Stimulated activated CD4-positive, alpha-beta T cell treated with anti-CD3 and anti-CD28 coated beads, Interleukin-12 subunit alpha, Interleukin-12 subunit beta, amount 100 ng/mL, for 48 hours (primary cell): ENCODE data around the gene DHX32.
"Not testable (repeated sequence)": the region's sequence is repeated elsewhere in the genome, so short reads cannot be mapped to it uniquely, and the experiment has no call there.

Experiments
- DNase-seq, 3 donors: peaks; one replicate each; pipeline ENCODE4 v3.0.0-alpha.2; 2020; ENCODE audit warnings: low read depth in 2 of 3, low spot score in 1 of 3

The DHX32 gene

DNA sequence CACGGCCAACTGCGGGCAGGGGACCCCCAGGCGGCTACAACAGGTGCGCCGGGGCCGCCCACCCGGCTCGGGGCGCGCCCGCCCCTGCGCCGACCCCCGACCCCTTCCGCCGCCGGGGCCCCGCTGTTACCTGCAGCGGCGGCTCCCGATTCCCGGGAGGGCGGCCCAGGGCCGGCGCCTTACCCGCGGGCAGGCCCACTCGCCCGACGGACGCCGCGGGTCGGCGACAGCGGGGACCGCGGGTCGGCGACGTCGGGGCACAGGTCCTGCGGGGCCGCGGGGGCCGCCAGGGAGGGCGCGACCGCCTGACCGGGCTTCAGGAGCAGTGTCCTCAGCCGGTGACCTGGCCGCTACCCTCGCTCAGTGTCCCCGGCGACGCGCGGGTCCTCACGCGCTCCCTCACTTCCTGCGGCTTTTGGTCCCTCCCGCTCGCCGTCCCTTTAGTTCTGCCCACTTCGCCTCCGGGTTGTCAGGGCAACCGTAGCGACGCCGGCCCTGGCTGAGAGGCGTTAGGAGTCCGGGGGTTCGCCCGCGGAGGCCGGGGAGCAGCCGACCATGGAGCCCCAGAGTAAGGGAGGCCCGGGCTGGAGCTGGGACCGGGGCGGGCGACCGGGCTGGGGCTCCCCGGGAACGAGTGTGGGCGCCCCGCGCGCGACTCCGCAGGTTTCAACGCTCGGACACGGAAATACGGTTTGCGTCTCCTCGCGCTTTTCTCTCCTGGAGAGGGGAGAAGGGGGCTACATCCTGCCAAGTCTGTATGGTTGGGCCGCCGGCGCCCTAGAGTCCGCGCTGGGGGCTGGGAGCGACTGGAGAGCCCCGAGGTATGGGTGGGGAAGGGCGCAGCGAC lies 15.2 kb upstream of the DHX32 start, which contains the start of gene FANK1:
TSS of gene FANK1 (plus strand) at position 477 of the 847 bp plus-strand sequence. CDS start at position 556, 79 bp downstream.
- DNase-seq = peak; percentile 59 to 81 (median 64)

DNA sequence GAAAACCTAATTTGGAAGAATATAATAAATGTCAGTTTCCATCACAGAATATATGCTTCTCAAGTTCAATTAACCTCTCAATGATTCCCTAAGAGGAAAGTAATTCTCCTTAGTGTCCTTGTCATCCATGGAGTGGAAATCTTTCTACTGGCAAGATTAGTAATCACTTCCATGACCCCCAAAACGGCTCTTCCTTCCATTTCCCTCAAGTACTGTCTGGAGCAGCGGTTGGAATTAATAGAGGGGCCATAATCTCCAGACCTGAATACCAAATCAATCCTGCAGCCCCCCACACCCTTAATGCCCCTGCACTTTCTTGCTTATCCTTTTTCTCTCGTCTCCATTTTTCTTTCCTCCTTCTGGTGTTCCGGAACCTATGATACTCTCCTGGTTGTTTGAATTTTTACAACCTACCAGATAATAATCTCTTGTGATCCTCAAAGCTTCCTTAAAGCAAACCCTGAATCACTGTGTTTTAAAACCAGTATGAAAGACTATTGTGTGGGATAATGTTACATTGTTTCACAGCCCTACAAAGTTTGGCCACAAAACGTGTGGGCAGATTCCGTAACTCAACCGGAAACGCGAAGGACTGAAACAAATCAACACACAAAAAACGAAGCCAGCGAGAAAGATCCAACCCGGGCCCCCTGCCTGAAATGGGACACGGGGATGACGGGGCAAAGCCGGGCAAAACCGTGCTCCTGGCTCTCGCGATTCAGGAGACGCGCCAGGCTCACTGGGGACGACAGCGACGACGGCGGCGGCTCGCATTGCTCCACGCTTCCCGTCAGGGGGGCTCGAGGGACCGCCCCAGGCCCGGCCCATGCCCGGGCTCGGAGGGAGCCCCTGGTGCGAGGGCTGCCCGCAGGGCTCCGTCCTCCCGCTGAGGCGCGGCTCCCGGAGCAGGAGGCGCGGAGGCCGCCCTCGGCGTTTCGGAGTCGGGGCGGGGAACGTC lies 14.3 kb upstream of the DHX32 start:
- DNase-seq = peak; percentile 14 to 50 (median 44)

DNA sequence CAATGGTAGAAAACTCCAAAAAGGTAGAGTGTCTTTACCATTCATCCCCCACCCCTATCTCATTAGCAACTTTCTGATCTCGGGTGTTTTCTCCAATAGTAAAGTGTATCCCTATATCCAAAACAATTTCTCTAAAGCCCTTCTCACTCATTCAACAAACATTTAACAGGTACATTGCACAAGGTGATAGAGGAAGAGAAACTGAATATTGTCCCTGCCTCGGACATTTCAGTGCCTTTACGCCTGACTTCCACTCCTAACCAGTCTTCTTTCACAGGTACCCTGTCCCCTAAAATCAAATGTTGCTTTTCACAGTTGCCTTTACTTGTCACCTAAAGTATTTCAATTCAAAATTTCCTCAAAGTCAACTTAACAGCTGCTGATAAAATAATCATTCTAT lies 13.1 kb upstream of the DHX32 start:
- DNase-seq = not testable (repeated sequence)

DNA sequence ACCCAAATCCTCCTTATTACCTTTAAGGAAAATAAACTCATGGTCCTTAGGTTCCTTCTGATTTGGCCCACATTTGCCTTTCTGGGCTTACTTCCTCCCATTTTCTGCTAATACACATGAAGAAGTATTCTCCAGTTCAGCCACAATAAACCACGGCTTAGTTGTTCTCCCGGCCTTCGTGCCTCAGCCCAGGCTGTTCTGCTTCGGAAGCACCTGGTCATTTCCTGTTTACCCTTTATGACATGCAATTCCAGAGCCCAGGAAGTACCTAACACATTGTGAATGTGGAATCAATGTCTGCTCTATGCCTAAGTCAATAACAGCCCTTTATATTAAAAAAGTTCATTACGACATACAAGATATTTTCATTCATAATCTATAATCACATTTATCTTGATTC lies 11.3 kb upstream of the DHX32 start:
- not testable (repeated sequence) for DNase-seq

DNA sequence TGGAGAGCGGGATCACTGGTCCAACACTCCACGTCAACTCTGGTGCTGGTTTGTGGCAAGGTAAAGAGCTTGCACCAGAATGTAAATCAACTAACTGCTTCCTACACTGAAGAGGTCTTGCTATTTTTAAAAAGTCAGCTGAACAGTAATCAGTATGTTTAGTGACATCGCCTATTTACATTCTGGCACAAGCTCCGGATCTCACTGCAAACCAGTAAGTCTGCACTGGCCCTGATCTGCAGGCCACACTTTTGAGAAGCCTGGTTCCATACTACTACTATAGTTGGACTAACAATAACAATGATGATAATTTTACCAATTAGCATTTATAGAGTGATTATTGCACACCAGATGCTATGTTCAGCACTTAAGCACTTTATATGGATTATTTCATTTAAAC lies 8.3 kb upstream of the DHX32 start:
- not testable (repeated sequence) for DNase-seq

DNA sequence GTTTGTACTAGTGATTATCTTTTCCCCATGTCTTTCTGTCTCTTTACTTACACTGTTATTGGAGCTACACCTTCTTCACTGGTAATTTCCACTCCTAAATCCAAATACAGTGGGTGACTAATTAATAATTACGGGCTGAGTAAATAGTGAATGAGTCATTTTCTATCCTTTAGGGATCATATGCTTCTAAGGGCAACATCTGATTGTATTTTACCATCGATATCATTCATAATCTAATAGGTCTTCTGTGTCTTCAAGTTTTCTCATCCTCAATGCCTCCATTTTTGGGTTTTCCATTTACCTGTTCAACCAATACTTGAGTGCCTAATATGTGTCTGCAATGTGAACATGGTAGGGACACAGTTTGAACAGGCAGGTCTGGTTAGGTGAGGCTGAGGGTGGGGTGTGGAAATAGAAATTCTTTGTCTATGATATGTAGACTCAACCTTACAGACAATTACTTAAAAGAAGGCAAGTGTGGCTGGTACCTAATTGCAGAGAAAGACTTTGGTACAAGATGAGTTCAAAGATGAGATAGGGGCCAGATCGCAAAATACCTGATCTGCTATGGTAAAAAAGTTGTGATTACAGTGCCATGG lies 5.9 kb upstream of the DHX32 start:
- no peak for DNase-seq

DNA sequence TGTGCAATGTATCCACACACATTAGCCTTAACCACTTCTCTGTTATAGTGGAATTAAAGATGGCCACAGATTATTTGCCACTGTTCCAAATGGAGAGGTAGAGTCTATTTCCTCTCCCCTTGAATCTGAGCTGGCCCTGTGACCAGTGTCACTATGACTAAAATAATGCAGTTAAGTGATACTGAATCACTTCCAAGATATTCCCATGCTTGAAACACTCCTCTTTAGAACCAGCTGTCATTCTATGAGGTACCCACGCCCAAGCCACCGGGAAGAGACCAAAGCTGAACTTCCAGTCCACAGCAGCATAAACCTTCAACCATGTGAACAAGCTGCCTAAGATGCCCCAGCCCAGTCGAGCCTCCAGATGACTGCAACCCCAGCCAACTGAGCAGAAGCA lies 2.1 kb upstream of the DHX32 start:
- DNase-seq = no peak

DNA sequence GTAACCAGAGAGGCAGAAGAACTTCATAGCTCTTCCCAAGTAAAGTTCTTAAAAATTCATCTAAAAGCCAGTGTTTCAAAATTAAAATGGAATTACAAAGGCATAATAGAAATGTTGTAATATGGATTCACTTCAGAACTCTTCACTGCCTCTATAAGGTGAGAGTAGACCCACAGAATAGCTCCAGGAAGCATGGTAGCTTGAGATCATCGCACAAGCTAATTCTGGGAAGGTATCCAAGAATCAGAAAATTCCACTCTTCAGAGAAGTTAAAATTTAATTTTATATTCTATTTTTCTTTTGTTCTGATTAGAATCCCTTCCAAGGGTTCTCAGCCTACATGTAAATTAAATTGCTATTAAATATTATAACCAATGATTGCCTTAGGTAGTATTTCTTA lies 1.5 kb upstream of the DHX32 start:
- no peak for DNase-seq

DNA sequence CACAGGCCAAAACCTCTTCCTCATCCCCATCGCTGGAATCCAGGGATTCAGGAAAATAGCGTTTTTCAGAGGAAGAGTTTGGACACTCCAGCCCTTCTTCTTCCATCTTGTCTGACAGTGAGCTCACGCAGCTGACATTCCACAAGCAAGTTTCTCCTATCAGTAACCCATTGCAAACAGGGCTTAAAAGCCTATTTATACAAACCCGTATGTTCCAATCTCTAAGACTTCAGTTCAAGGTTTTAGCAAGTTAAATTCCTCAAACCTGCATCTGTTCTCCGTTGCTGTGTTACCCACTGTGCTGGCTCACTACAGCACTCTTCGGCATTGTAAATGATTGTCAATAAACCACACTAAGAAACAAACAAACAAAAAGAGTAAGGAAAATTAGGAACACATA lies 373 bp downstream of the DHX32 start:
- DNase-seq = no peak

DNA sequence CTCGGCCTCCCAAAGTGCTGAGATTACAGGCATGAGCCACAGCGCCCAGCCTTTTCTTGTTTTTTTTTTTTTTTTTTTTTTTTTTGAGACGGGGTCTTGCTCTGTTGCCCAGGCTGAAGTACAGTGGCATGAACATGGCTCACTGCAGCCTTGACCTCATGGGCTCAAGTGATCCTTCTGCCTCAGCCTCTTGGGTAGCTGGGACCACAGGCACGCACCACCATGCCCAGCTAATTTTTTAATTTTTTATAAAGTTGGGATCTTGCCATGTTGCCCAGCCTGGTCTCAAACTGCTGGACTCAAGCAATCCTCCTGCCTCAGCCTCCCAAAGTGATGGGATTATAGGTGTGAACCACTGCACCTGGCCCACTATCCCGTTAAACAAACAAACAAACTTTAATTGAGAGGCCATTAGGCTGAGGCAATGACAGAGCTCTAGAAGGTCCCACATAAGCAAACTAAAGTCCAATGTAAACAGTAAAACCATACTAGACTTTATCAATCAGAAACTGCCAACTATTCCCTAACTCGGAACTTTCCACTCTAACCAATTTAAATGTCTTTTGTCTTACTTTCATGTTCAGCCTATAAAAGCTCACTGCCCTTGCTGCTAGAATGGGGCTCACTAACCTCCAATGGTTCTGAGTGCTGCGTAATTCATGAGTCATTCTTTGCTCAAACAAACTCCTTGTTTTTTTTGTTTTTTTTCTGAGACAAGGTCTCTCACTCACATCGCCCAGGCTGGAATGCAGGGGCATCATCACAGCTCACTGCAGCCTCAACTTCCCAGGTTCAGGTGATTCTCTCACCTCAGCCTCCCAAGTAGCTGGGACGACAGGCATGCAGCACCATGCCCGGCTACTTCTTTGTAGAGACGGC lies 1.9 kb downstream of the DHX32 start:
- no peak for DNase-seq

DNA sequence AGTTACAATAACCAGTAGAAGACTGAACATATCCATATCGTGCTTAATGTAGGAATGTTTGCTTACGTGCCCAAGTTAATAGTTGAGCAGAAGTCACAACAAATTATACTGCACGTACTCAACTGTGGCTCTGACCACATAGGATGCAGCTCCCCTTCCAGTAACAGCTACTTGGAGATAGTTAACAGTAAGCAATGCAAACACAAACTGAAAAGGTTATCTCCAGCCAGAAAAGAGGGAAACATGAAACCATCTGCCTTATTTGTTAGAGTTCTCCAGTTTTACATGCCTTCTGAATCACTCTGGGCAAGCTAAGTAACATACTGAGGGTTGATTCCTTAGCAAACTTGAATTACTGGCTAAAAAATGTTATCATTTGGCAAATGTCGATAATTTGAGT lies 9.8 kb downstream of the DHX32 start:
- no peak for DNase-seq

DNA sequence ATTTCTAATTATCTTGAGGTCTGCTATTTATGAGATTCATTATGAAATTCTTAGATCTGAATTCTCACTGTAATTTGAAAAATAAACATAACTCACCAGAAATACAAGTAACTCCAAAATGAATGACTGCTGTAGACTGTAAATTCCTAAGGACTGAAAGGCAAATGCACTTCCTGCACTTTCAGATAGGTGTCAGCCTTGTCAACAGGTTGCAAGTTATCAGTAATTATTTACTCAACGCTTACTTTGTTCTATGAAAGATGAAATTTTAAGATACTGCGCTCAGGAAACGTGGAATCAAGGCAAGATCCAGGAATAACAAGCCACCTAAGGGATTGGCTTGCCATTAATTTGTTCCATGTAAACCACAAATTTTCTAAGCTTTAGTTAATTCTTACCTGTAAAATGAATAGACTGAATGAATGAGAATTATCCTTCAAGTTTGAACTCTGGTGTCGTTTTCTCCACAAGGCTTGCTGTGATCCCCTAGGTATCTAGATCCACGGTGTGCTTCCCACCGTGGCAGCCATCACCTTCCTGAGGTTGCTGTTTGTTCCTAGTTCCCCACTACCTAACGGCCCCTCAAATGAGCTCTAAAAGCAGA lies 12.6 kb downstream of the DHX32 start:
- no peak for DNase-seq

DNA sequence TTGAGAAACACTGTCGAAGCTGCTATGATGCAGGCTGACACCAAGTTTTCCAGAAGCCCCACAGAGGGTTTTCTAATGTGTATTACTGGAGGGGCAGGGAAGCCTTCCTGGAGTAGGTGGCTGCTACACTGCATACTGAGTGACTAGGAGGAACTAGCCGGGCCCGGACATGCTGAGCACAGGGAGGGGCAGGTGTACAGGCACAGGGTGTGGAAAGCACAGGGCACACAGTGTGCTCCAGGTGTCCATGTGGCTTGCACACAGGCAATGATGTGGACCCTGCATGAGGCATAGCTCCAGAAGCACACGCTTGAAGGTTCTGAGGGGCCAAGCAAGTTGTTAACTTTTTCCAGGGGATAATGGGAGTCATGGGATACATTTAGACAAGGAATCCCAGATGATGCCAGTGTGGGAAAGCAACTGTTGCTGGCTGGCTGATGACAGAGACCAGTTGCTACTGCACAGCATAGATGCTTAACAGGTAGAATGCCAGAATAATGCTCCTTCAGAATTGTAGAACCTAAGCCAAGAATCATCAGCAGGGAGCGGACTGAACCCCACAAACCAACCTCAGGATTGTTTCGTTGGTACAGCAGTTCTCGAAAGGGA lies 14.6 kb downstream of the DHX32 start:
- DNase-seq = no peak

DNA sequence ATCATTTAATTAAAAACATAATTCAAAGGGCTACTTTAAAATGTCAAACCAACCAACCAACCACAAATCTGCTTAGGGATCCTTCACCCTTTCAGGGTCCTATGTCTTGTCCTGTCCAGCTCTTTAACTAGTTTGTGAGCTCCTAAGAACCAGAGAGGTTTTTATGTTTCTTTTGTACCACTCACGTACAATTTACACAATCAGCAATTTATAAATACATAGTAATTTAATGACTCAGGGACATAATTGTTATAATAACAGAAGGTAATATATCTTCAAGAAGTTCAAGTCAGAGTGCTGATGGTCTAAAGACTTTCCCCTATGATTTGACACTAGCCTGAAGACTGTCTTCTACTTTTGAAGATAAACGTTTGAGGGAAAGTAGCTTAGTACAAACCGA lies 16.0 kb downstream of the DHX32 start:
- no peak for DNase-seq

DNA sequence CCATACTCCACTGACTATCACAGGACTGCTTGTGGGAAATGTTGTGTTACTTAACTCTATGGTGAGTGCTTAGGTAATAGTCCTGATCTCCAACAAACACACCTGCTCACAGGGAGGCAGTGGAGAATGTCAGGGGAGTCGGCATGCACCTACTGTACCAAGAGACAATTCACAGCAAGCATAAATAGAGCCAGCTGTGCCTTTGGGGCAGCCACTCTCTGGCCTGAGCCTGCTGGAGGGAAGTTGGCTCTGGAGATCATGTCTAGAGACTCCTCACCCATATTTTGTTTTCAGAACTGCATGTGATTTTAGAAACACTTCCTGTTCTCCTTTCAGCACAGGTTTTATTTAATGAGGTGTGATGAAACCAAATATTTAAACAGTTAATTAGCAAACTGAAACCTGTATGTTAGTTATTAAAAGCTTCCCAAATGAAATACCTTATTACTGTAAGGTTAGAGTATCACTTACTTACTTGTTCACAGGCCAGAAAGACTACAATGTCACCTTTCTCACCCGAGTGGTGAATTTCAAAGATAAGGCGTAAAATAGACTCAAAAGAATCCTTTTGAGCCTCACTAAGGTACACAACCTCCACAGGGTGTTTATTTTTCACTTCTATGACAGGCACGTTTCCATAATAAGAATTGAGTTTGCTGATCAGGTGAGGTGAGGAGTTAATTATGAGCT lies 21.8 kb downstream of the DHX32 start:
- no peak for DNase-seq

DNA sequence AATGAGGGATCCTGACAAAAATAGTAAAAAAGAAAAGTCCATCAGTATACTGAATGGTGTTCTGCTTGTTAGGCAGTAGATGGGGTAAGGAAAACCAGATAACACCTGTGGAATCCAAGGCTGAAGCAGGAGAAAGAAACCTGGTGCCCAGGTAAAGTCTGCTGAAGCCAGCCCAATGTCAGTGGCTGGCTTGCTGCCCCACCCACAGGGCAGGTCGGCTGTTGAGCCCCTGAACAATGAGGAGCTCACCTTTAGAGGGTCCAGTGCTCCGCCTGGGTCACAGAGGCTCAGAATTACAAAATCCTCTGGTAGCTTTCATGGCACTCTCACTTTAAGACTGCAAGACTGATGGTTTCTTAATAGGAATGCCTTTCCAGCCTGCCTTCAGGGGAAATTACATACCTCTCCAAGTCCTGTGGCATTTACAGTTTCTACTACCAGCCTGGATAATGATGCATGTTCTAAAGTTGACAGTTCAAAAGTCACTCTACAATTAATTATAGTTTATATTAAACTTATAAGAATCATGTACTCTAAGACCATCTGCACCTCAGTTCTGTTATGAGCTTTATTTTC lies 23.8 kb downstream of the DHX32 start:
- no peak for DNase-seq

DNA sequence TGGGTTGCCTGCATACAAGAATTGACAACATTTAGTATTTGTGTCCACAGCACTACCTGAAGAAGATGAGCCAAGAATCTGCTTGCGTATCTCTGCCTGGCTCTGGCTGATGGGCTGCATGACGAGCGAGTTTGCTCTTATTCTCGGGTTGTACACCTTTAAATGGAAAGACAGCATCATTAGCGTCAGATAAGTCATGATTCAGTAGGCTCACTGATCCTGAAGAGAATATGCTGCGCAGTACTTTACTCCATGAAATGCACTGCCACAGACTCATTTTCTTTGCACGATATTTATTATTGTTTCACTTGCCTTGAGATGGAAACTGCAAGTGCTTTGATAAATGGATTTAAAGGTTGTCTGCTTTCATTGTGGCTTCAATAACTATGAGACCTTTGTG lies 28.6 kb downstream of the DHX32 start:
- no peak for DNase-seq

DNA sequence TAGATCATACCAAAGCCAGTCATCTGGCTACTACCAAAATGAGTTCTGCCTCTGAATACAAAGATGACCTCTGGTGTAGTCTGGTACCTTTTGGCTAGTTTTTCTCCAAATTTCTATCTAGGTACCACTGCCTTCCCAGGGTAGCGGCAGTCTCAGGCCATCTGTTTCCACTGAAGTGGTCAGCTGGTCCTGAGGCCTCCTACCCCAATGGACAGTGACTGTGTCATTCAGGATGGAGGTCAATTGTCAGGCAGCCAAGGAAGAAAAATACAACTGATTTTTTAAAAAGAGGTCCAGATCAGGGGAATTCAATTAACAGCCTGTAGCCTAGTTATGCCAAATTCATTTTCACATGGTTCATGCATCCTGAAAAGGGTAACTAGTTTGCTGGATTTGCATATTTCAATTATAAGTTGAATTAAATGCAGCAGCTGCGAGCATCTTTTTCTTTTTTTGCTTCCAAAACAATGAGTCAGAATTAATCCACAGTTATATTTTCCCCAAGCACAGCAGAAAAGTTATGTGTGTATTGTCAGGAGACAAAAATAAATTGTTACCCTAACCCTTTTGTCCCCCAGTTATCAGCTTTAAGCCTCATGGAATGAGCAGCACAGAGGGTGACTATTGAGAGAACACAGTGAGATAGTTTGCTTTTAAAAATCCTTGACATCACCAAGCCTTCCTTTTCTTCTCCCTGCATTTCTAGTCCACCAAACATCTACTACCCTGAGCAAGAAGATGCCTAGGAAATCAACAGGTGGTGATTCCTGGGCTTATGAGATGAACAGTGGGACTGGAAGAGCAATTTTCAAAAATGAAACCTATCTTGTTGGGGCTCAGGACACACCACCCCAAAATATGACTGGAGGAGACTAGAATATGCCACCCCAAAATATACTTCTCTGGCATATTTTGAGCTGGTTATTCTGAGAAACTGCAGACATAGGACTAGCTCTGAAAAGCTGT lies 30.0 kb downstream of the DHX32 start:
- DNase-seq = no peak
